ENCODE measurements around the gene WDR54.
"Not testable (repeated sequence)": the region's sequence is repeated elsewhere in the genome, so short reads cannot be mapped to it uniquely, and the experiment has no call there.

- not testable (repeated sequence) for TF ChIP-seq CTCF (IDR thresholded peaks at IDR 0.05; ENCODE audit: borderline replicate concordance, extremely low read depth, low read length, poor library complexity, severe bottlenecking); EZH2 (IDR thresholded peaks at IDR 0.05; ENCODE audit: borderline replicate concordance, low read depth, low read length, severe bottlenecking)
Observed at GRCh38 chr2:74420443-74421103, 957 bp upstream of the WDR54 start.

Measured in DND-41 (cell line).